Fibroblast of pulmonary artery (primary cell): ENCODE results near the gene GCLC.
A peak's percentile ranks its signal among the peaks of the same experiment; 100 is the strongest.

Experiments used
- DNase-seq: peaks from one replicate; pipeline ENCODE4 v3.0.0-alpha.2; 2010; ENCODE audit warnings: low read depth
- H3K4me3 ChIP-seq: replicated peaks from 2 replicates; pipeline ENCODE4 v1.5.1; 2011; ENCODE audit warnings: low read depth, mild to moderate bottlenecking, control low read depth, low read length, moderate library complexity
- TF ChIP-seq, protein P1 (sequence below): IDR thresholded peaks from 2 replicates; pipeline ENCODE4 v1.5.1; 2011; ENCODE audit warnings: mild to moderate bottlenecking, control low read depth, low read length, inconsistent platforms; ENCODE audit errors: missing control alignments

The GCLC gene

DNA sequence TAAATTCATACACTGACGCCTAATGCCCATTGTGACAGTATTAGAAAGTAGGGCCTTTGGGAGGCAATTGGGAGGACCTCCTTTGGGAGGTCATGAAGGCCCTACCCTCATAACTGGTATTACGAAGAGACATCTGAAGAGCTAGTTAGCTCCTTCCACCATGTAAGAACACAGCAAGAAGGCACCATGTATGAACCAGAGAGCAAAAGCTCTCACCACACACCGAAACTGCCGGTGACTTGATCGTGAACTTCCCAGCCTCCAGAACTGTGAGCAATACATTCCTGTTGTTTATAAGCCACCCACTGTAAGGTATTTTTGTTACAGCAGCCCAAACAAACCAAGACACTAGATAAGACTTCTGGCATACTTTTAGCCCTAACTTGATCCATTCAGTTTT lies 41.8 kb downstream of the GCLC start:
- no peak for DNase-seq
- TF ChIP-seq, protein P1, sequence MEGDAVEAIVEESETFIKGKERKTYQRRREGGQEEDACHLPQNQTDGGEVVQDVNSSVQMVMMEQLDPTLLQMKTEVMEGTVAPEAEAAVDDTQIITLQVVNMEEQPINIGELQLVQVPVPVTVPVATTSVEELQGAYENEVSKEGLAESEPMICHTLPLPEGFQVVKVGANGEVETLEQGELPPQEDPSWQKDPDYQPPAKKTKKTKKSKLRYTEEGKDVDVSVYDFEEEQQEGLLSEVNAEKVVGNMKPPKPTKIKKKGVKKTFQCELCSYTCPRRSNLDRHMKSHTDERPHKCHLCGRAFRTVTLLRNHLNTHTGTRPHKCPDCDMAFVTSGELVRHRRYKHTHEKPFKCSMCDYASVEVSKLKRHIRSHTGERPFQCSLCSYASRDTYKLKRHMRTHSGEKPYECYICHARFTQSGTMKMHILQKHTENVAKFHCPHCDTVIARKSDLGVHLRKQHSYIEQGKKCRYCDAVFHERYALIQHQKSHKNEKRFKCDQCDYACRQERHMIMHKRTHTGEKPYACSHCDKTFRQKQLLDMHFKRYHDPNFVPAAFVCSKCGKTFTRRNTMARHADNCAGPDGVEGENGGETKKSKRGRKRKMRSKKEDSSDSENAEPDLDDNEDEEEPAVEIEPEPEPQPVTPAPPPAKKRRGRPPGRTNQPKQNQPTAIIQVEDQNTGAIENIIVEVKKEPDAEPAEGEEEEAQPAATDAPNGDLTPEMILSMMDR, result no peak
- no peak overlapping the region for H3K4me3 ChIP-seq

DNA sequence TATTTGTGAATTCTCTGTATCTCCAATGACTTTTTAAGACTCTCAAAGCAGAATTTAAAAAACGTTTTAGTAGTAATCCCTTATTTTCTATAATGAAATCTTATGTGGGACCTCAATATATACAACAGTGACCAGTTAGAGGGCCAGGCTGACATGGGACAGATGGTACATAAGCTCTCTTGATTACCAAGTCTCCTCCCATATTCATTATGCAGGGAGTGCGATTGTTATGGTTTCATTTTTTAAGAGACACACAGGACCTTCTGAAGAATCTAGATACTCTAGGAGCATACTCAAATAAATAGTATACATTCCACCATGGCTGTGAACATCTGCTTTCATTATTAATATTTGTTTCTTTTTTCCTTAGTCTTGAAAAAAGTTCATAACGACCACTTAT lies 43.5 kb downstream of the GCLC start:
- DNase-seq, result no peak
- no peak overlapping the region for H3K4me3 ChIP-seq
- TF ChIP-seq, protein P1, result no peak

DNA sequence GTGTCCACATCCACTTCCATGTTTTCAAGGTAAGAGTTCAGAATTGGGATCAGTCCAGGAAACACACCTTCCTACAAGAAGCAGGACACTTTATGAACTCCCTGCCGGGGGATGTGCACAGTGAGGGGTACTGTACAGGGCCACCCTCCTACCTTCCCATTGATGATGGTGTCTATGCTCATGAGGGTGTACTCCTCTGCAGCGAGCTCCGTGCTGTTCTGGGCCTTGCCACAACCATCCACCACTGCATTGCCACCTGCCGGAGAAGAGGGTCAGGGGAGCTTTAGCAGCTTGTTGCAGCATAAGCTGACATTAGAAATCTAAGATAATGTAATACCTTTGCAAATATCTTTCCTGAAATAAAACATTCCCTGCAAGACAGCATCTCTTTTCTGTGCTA lies 44.8 kb downstream of the GCLC start:
- TF ChIP-seq, protein P1, result no peak
- no peak overlapping the region for H3K4me3 ChIP-seq
- no peak for DNase-seq

DNA sequence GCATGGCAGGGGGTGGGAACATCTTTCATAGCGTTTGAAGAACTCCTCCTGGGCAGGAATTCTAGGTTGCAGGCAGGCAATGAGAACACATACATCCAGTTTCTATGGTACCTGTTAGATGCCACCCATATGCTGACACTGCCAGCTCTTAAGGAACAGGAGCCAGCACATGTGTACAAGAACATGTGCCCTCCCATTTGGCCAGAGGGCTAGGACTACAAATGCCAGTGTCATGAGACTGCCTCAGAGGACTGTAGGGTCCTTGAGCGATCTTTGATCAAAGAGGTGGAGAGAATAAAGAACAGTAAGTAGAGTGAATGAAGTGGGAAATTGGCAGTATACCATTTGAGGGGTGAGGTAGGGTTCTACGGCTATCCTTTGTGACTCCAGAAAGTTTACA lies 45.8 kb downstream of the GCLC start:
- no peak for DNase-seq
- TF ChIP-seq, protein P1, result no peak
- H3K4me3 ChIP-seq, result no peak overlapping the region

DNA sequence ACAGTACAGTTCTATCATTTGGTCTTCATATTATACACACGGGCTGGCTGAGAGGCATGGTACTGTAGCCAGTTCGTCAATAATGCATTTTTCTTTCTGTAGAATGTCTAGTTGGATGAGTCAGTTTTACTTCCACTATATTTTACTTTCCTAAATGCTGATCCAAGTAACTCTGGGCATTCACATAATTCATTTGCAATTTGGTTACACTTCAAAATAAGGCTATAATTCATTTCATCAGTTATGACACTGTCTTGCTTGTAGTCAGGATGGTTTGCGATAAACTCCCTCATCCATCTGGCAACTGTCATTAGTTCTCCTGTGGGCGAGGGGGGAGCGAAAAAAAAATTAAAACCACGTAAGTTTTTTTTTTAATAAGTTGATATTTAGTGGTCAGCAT lies 46.3 kb downstream of the GCLC start:
- H3K4me3 ChIP-seq, result no peak overlapping the region
- DNase-seq, result no peak
- TF ChIP-seq, protein P1, result no peak

DNA sequence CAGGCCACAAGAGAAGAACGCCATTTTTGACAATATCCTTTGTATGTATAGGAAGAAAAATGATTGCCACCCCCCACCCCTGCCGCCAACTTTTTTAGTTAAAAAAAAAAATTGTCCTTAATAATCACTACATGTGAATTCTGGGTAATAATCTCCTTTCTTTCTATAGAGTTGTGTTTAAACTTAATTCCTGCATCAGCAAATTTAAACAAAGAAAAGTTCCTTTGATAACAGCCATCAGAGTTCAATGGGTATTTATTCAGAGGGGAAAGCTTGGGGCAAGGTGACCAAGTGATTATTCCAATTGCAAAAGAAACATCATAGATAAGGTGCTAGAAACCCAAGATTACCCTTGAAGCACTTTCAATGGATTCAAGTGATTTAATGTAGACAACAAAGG lies 47.0 kb downstream of the GCLC start:
- DNase-seq, result no peak
- TF ChIP-seq, protein P1, result no peak
- H3K4me3 ChIP-seq, result no peak overlapping the region

DNA sequence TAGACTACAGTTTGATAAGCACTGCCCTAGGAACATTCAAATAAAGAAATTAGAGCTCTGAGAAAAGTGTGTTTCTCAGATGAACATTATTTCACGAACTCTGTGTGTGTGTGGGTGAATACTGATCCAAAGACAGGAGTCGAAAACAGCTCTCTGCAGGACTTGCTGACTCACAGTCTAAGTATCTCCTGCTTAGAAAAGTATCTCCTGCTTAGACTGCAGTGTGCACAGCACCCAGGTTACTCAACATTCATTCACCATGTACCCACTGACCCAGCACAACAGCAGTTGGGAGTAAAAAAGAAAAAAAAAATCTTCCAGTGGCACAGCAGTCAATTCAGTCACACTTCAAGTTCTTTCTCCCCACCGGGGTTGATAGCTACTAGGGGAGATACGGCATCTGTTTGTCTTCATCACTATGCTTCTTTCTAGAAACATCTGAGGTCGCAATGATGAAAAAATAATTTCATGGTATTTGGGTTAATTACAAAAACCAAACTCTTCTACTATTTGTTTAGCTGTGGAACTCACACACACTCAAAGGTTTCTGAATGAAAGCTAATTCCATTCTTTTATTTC lies 48.0 kb downstream of the GCLC start:
- TF ChIP-seq, protein P1, result no peak
- H3K4me3 ChIP-seq, result no peak overlapping the region
- peak; percentile 82 for DNase-seq
